HS-27A (cell line): ENCODE results near the gene IRX1.

ENCODE experiments used
- DNase-seq: peaks from one replicate; pipeline ENCODE4 v3.0.0-alpha.2; 2012; ENCODE audit warnings: low read depth, missing footprints

The IRX1 gene

GRCh38 chr5:3650320-3650719 lies 54.7 kb downstream of the IRX1 start:
- DNase-seq = no peak

GRCh38 chr5:3650868-3651267 lies 55.2 kb downstream of the IRX1 start:
- DNase-seq = no peak
